LHCN-M2 (cell line): Measurements from ENCODE around the gene LUC7L3. TPM values are rescaled to one million over a fixed set of nuclear protein-coding genes. Genes with fewer than 3 reads are reported as not detected.
"Not testable (repeated sequence)": the region's sequence is repeated elsewhere in the genome, so short reads cannot be mapped to it uniquely, and the experiment has no call there.

ENCODE experiments used
- DNase-seq: peaks from one replicate; pipeline ENCODE4 v3.0.0-alpha.2; 2012; ENCODE audit warnings: low read depth
- total RNA-seq: library from RNA; depleted of rRNA; stranded (reverse); fragments of >200 nt; gene quantifications from 2 replicates; pipeline ENCODE4 v1.2.3, GENCODE V29; 2014

LUC7L3 gene
- total RNA-seq, 1 experiment from 2014 or later, result 44.8 TPM

GRCh38 chr17:50781167-50781566 lies 61.8 kb downstream of the LUC7L3 start:
- no peak for DNase-seq

DNA sequence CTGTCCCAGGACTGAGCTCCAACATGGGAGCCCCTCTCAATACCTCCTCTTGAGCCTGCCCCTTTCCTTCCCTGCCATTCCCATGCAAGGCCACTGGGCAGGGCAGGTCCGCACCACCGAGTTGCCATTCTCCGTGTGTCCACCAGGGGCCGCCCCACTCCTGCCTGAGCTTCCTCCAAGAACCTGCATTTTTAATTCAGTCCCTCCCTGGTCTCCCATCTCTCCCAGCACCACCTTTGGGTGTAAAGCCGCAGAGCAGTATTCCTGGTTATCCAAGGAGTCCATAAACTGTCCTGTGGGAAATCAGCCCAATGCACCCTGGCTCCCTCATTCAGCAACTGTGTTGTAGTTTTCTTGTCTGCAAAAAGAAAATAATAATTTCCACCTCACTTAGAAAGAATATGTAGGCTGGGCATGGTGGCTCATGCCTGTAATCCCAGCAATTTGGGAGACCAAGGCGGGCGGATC lies 63.8 kb downstream of the LUC7L3 start:
- peak; percentile 76 for DNase-seq

DNA sequence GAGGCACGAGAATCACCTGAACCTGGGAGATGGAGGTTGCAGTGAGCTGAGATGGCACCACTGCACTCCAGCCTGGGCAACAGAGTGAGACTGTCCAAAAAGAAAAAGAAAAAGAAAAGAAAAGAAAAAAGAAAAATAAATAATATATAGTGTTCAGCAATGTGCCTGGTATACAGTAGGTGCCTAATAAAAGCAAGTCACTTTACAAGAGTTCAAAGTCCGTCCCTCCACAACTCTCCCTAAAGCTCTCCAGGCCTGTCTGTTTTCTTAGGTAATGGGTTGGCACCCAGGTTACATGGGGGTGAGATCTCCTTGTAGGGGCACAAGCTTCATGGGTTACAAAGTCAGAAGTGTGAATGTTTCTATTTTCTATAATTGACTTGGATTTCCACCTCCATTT lies 64.5 kb downstream of the LUC7L3 start:
- no peak for DNase-seq

- no peak for DNase-seq
These were observed 65.7 kb downstream of the LUC7L3 start for GRCh38 chr17:50785126-50785525.

DNA sequence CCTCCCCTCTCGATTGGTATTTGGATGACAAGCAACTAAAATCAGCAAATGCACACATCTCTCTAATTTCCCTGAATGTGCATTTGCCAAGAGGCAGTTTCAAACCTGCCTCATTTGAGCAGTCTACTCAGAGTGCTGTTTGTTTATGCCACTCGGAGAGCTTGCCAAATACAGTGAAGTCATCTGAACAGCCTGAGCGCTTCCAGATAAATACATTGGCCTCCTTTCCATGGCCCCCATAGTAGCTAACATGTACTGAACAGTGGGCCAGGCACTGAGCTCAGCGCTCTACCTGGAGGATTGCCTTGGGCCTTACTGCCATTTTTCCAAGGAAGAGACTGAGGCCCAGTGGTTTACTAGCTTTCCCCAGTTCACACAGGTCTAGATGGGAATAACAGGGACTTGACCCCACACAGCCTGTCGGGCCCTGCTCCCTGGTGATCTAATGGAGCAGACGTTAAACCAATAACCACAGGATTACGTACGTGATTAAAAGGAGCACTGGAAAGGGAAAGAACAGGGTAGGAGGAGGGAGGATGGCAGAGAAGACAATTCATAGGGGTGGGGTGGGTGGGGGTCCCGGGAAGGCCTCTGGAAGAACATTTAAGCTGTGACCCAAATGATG lies 66.7 kb downstream of the LUC7L3 start:
- no peak for DNase-seq

GRCh38 chr17:50787106-50787505 lies 67.7 kb downstream of the LUC7L3 start:
- peak; percentile 22 for DNase-seq

GRCh38 chr17:50790618-50791017 lies 71.2 kb downstream of the LUC7L3 start:
- DNase-seq, result no peak

- DNase-seq, result no peak
These were observed 72.7 kb downstream of the LUC7L3 start for GRCh38 chr17:50792132-50792531.

DNA sequence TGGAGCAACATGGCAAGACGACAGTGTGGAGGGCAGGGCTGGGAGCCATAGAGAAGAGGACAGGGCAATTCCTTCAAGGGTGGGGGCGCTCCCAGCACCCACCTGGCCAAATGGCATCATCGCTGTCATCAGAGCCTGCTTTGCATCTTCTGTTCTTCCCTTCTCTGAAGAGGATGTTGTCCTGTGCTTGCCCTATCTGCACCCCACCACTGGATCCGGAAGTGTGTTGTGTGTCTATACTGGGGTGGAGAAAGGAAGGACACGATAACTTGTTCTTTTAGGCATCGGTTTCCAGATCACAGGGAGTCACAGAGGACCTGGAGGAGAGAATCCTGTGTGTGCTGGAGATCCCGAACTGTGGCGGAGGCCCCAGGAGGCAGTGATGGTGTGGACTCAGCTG lies 73.6 kb downstream of the LUC7L3 start:
- no peak for DNase-seq

GRCh38 chr17:50794361-50794760 lies 75.0 kb downstream of the LUC7L3 start:
- DNase-seq, result no peak

DNA sequence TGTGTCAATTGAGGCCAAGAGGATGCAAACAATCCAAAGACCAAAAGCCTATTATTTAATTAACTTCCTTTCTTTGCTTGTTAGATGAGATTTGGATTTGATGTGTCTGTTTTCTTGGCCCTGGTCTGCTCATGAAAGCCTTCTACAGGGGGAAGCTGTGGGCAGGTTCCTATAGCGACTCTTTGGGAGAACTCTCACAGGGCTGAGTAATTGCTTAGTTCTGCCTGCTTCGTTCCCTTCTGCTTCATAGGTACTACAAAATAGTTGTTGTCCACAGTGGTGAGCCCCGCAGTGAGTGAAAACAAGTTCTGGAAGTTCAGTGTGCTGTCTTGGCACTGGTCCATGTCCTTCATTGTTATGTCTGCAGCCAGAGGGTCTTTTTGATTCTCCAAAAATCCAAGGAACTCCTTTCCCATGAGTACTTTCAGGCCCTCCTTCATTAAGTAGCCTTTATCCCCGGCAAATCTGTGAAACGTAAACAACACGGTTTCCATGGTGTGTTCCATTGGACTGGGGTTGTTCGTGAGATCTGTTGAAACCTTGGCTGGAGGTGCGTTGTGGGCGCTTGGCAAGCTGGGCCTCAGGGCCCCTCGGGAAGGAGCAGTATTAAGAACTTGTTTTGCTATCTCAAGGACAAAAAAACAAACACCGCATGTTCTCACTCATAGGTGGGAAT lies 77.9 kb downstream of the LUC7L3 start:
- no peak for DNase-seq

DNA sequence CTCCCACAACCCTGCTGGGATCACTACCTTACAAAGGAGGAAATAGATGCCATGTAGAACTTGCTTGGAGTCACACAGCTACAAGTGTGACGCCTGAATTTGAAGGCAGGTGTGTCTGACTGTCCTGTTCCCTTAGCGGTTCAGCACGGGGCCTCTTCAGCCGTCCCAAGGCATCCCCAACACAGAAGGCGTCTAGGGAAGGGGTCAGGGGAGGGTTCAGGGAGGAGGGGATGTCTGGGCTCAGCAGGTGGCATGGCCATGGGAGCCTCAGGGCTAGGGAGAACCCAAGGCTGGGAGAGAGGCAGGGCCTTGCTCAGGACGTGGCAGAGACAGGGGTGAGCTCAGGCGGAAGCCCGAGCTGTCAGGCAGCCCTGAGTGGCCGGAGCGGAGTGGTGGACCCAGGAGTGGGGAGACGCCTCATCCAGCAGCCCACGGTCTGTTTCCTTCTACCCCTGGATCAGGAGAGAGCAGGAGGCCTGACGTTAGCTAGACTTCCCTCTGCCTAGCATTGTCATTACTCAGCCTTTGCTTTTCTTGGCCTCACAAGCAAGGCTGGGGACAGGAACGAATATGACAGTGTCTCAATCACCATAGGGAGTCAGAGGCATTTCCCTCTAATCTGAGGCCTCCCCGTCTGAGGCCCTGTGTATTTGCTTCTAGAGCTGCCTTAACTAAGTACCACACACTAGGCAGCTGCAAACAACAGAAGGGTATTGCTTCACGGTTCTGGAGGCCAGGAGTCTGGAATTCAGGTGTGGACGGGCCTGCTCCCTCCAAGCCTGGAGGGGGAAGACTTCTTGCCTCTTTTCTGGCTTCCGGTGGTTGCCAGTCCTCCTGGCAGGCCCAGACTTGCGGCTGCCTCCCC lies 79.3 kb downstream of the LUC7L3 start:
- DNase-seq, result no peak

DNA sequence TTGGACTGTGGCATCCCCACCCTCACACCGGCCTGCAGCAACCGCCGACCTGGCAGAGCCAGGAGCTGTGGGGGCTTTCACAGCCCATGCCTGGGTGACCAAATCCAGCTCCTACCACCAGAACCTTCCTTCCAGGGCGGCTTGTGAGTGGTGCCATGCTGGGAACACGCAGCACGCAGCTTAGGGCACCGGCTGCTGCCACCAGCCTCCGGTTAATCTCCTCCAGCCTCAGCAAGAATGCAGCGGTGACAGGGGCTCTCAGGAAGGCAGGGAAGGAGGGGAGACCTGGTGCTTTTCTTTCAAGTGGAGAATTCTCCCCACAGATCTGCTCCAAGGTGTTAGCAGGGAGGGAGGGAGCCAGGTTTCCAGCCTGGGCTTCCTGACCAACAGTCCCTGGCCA lies 80.2 kb downstream of the LUC7L3 start:
- no peak for DNase-seq

- no peak for DNase-seq
These were observed 80.8 kb downstream of the LUC7L3 start for GRCh38 chr17:50800196-50800700.

DNA sequence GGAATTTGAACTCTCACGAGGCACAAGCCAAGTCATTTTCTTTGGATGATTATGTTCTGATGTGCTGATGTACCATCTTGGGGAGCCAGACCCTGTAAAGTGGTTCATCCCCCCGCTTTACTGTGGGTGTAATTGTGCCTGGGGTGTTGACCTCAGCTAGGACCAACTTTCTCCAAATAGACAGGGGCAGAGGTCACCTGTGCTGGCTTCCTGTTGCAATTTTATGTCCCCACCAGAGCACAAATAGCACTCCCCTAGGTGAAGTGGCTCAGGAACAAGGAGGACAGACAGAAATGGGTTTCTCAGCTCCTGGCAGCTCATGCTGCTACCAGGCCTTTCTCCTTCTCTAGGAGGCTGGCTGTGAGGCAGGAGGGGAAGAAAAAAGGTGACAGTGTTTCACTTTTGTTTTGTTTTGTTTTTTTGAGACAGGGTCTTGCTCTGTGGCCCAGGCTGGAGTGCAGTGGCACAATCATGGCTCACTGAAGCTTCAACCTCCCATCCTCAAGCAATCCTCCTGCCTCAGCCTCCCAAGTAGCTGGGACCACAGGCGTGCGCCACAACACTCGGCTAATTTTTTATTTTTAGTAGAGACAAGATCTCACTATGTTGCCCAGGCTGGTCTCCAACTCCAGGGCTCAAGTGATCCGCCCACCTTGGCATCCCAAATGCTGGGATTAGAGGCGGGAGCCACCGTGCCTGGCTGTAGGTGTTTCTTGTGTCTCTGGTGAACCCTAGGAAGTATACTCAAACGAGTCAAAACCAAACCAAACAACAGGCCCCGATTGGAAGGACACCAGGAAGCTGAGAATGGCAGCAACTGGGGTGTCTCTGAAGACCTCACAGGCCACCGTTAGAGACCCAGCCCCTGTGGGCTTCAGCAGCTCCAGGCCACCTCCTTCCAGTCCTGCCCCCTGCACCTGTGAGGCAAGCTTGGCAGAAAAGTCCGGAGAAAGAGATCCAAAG lies 83.5 kb downstream of the LUC7L3 start:
- DNase-seq, result no peak

DNA sequence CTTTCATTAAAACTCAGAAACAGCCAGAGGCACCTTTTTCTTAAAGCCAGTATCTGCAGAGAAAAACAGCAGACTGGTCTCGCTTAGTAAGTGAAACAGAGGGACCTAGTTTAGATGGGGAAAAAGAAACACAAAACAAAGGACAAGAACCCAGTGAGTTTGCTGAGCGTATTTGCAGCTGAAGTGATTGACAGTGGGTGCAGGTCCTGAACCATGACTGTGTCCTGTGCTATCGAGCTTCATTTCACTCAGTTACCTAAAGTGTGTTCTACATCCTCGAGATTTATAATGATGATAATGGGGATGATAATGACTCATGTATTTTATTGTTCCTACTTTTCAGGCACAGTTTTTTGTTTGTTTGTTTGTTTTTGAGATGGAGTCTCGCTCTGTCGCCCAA lies 84.3 kb downstream of the LUC7L3 start:
- DNase-seq, result no peak

DNA sequence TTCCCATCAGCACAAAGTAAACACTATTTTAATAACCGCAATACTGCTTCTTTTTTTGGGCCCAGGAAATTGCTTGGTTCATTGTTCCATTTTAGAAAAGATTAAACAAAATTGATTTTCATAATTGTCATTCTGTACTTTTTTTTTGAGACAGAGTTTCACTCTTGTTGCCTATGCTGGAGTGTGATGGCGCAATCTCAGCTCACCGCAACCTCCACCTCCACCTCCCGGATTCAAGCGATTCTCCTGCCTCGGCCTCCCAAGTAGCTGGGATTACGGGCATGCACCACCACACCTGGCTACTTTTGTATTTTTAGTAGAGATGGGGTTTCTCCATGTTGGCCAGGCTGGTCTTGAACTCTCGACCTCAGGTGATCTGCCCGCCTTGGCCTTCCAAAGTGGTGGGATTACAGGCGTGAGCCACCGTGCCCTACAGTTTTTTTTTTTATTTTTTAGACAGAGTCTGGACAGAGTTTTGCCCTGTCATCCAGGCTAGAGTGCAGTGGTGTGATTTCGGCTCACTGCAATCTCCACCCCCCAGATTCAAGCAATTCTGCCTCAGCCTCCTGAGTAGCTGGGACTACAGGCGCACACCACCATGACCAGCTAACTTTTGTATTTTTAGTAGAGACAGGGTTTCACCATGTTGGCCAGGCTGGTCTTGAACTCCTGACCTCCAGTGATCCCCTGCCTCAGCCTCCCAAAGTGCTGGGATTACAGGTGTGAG lies 85.5 kb downstream of the LUC7L3 start:
- not testable (repeated sequence) for DNase-seq

DNA sequence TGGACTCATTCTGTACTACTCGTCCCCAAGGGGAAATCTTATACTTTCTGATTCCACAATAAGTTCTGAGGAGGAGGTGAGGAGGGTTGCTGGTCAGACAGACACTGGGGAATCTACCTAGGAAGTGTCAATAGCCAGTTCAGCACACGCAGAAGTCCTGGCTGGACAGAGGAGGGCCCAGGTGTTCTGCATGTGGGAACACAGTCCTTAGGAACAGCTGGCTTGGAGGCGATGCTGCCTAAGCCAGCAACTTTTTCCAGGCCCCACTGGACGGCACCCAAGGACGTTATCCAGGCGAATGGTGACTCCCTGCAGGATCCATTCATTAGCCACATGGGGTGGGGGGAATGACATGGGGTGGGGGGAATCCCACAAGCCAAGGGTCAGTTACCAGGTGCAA lies 86.1 kb downstream of the LUC7L3 start:
- DNase-seq, result no peak
